Motor neuron (in vitro differentiated cells): Measurements from ENCODE around the gene CIB1. TPM values are rescaled to one million over a fixed set of nuclear protein-coding genes. Genes with fewer than 3 reads are reported as not detected.
A peak's percentile ranks its signal among the peaks of the same experiment; 100 is the strongest.
"Not testable (repeated sequence)": the region's sequence is repeated elsewhere in the genome, so short reads cannot be mapped to it uniquely, and the experiment has no call there.

ENCODE experiments used
- ATAC-seq, 8 experiments: fragments of 200-7000 bp; cut with Tn5 transposase; replicated peaks in 6 of 8; 2 replicates each; pipeline ENCODE4 v1.8.0; 2021; ENCODE audit warnings: mild to moderate bottlenecking in 8 of 8, moderate library complexity in 8 of 8
- H3K27ac ChIP-seq, 2 donors: fragments of 250-450 bp; sonication (Bioruptor Pico); 2 replicates each; pipeline ENCODE4 v1.9.0; 2021; ENCODE audit warnings: antibody characterized with exemption in 2 of 2, mild to moderate bottlenecking in 2 of 2, moderate library complexity in 1 of 2
- H3K4me1 ChIP-seq, 2 donors: fragments of 250-450 bp; sonication (Bioruptor Pico); replicated peaks in 1 of 2; 2 replicates each; pipeline ENCODE4 v1.6.1; 2021; ENCODE audit warnings: antibody characterized with exemption in 2 of 2, mild to moderate bottlenecking in 2 of 2, moderate library complexity in 1 of 2
- H3K4me3 ChIP-seq, 5 donors: fragments of 250-450 bp; sonication (Bioruptor Pico); 2 replicates each; pipeline ENCODE4 v1.9.0; 2021; ENCODE audit warnings: antibody characterized with exemption in 5 of 5, mild to moderate bottlenecking in 5 of 5, moderate library complexity in 4 of 5
- WGBS, 10 experiments: fragments of 450-650 bp; shearing (Covaris generic); methylation state at CpG; one replicate each; pipeline ENCODE4 v1.0.0; 2022; 5-methylcytosine and 5-hydroxymethylcytosine counted together
- in situ Hi-C, 9 experiments: fragments of 400-800 bp; cut with MboI; loops; one replicate each; pipeline ENCODE4 v1.15.0; 2021; ENCODE audit warnings: low sequenced_read_pairs in 9 of 9, low pct_unique_long_range_greater_than_20kb in 2 of 9; ENCODE audit not compliant: unreplicated experiment in 9 of 9
- total RNA-seq, 8 experiments: library from RNA; unstranded; fragments of 300-600 nt; gene quantifications; 2 replicates each; pipeline versions ENCODE4 v1.2.3 to v1.2.4, GENCODE V29; 2022

Gene CIB1
- total RNA-seq, result 10 to 100 TPM; 12.6 to 61.8 (median 38.8) TPM

GRCh38 chr15:90233387-90234095 lies at the start of gene CIB1:
CIB1 (minus strand) TSS chr15:90233941; CDS start chr15:90233885, 56 bp downstream.
- H3K27ac ChIP-seq, result peak within 1 kb of the TSS; percentile 56 to 83
- in situ Hi-C loops, result no loop called here
- peak within 1 kb of the TSS; percentile 56 to 88 (median 59) for H3K4me3 ChIP-seq
- ATAC-seq, result peak; percentile 72 to 95 (median 93)
- 0% methylated on average over 1 to 4 of the region's 63 CpGs; no CpG with 5 or more reads in 6 of the 10 experiments for WGBS, 10 experiments
- peaks cover 3 to 4% of the 10 kb centered on the region in 2 donors for H3K4me1 ChIP-seq

GRCh38 chr15:90281637-90282036 lies 47.9 kb upstream of the CIB1 start:
- 30 to 90% (median 78%) methylated on average over 1 to 5 of the region's 6 CpGs; no CpG with 5 or more reads in 4 of the 10 experiments for WGBS, 10 experiments
- H3K4me1 ChIP-seq, ATAC-seq, H3K27ac ChIP-seq, H3K4me3 ChIP-seq, in situ Hi-C loops: not testable (repeated sequence)

- H3K27ac ChIP-seq, H3K4me1 ChIP-seq, in situ Hi-C loops, ATAC-seq, H3K4me3 ChIP-seq: not testable (repeated sequence)
- WGBS, 10 experiments, result 79 to 100% (median 95%) methylated on average over 1 to 5 of the region's 5 CpGs; no CpG with 5 or more reads in 1 of the 10 experiments
Measured at GRCh38 chr15:90280743-90281142, 47.0 kb upstream of the CIB1 start.

DNA sequence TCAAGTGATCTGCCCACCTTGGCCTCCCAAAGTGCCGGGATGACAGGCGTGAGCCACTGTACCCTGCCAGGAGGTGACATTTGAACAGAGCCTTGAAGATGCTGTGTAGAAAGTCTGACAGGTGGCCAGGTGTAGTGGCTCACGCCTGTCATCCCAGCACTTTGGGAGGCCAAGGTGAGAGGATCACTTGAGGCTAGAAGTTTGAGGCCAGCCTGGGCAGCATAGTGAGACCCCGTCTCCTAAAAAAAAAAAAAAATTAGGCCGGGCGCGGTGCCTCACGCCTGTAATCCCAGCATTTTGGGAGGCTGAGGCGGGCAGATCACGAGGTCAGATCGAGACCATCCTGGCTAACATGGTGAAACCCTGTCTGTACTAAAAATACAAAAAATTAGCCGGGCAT lies 44.7 kb upstream of the CIB1 start:
- WGBS, 10 experiments, result 97 to 100% (median 98%) methylated on average over 5 to 9 of the region's 12 CpGs; no CpG with 5 or more reads in 7 of the 10 experiments
- in situ Hi-C loops, H3K4me3 ChIP-seq, H3K4me1 ChIP-seq, H3K27ac ChIP-seq, ATAC-seq: not testable (repeated sequence)

DNA sequence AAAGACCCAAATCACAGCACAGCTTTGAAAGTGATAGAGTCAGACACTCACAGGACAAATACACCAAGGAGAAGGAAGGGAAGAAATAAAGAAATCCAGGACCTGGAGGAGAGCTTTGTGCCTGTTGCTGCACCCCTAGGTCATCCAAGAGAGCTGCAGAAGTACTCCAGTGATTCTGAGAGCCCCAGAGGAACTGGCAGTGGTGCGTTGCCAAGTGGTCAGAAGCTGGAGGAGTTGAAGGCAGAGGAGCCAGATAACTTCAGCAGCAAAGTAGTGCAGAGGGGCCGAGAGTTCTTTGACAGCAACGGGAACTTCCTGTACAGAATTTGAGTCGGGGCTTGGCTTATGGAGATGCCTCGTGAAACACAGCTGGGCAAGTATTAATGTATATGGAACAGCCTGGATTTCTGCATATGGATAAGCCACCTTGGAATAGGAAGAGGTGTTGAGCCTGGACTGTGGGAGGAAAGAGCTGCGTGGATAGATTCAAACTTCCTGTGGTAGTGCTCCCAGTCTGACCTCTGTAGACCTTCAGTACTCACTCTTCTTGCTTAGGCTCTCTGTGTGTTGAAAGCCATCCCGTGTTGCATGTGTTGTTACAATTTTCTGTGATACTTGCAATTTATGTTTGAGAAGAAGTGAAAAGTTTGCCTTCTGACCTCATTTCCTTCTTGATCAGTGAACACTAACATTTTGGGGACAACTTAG lies 37.9 kb upstream of the CIB1 start:
- Histone ChIP-seq H3K4me1 (peaks cover 18 to 34% of the 10 kb centered on the region in 2 donors), H3K27ac (no peak overlapping the region), H3K4me3 (no peak overlapping the region)
- 60 to 100% (median 87%) methylated on average over 2 to 6 of the region's 7 CpGs; no CpG with 5 or more reads in 2 of the 10 experiments for WGBS, 10 experiments
- ATAC-seq, result peak in 1 of 8 experiments; percentile 42
- in situ Hi-C loops, result no loop called here

- ATAC-seq, result no peak
- Histone ChIP-seq H3K4me1 (peaks cover 18 to 34% of the 10 kb centered on the region in 2 donors), H3K27ac (no peak overlapping the region), H3K4me3 (no peak overlapping the region)
- 40 to 100% (median 100%) methylated on average over 1 to 8 of the region's 10 CpGs for WGBS, 10 experiments
- in situ Hi-C loops, result no loop called here
Measured at GRCh38 chr15:90270502-90271150, 36.9 kb upstream of the CIB1 start.

- H3K4me3 ChIP-seq, result peak overlapping the region; percentile 0 to 11 (median 4)
- peaks cover 24 to 40% of the 10 kb centered on the region in 2 donors for H3K4me1 ChIP-seq
- in situ Hi-C loops, result no loop called here
- H3K27ac ChIP-seq, result no peak overlapping the region
- 0 to 67% (median 24%) methylated on average over 1 of the region's 1 CpG; no CpG with 5 or more reads in 4 of the 10 experiments for WGBS, 10 experiments
- no peak for ATAC-seq
Measured at GRCh38 chr15:90268415-90268814, 34.7 kb upstream of the CIB1 start.

GRCh38 chr15:90266485-90266884 lies 32.7 kb upstream of the CIB1 start:
- in situ Hi-C loops, result no loop called here

GRCh38 chr15:90266061-90266431 lies 32.3 kb upstream of the CIB1 start:
- in situ Hi-C loops, result no loop called here
- WGBS, 10 experiments, result 0 to 7% (median 0%) methylated on average over 1 to 10 of the region's 16 CpGs; no CpG with 5 or more reads in 2 of the 10 experiments

More at GRCh38 chr15:90266485-90266884, 32.7 kb upstream of the CIB1 start:
- WGBS, 10 experiments, result 0 to 35% (median 8%) methylated on average over 1 to 15 of the region's 15 CpGs
- peak overlapping the region; percentile 81 to 99 (median 91) for H3K4me3 ChIP-seq
- ATAC-seq, result peak in 2 of 8 experiments; percentile 1 to 5
- H3K4me1 ChIP-seq, result peaks cover 24 to 40% of the 10 kb centered on the region in 2 donors
- H3K27ac ChIP-seq, result peak overlapping the region in 1 of 2 donors; percentile 99

DNA sequence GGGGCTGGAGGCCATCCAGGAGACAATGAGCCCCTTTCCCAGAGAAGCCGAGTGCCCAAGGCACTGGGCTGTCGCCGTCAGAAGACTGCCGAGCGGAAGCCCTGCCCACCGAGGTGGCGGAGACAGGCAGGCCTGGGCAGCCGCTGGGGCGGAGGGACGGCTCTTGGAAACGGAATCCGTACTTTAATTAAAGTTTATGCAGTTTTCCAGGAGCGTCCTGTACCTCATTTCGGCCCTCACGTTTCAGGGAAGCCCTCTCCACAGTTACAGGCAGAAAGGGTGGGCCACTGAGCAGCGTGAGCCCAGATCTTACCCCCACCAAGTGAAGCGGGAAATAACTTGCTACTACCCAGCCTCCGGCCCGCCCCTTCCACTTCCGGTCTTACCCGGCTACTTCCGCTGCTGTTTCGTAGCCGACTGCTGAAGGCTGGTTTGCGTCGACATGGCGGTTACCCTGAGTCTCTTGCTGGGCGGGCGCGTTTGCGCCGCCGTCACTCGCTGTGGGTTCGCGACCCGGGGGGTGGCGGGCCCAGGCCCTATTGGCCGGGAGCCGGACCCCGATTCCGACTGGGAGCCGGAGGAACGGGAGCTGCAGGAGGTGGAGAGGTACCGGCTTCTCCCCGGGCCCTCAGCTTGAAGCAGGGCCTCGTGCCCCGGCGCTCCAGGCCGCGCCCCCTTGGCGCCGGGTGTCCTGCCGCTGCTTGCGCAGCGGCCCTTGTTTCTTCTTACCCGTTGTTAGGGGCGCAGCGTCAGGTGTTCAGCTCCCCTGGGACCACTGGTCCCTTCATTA lies 31.7 kb upstream of the CIB1 start, which contains the start of gene NGRN:
Gene NGRN, plus strand, starts transcription at position 402 of the 790 bp plus-strand sequence. Its CDS starts 41 bp downstream, at position 443.
- peak; percentile 87 to 95 (median 94) for ATAC-seq
- 0 to 3% (median 0%) methylated on average over 1 to 18 of the region's 59 CpGs; no CpG with 5 or more reads in 3 of the 10 experiments for WGBS, 10 experiments
- Histone ChIP-seq H3K4me3 (peak within 1 kb of the TSS; percentile 81 to 99 (median 91)), H3K4me1 (peaks cover 24 to 40% of the 10 kb centered on the region in 2 donors), H3K27ac (peak within 1 kb of the TSS; percentile 98 to 99)
- in situ Hi-C loops, result no loop called here

More at GRCh38 chr15:90266061-90266431, 32.3 kb upstream of the CIB1 start:
- ATAC-seq, result peak; percentile 1 to 40 (median 9)
- peak overlapping the region; percentile 81 to 99 (median 91) for H3K4me3 ChIP-seq
- H3K4me1 ChIP-seq, result peaks cover 24 to 40% of the 10 kb centered on the region in 2 donors
- H3K27ac ChIP-seq, result peak overlapping the region; percentile 98 to 99

- ATAC-seq, result no peak
- in situ Hi-C loops, result no loop called here
- Histone ChIP-seq H3K27ac (peak overlapping the region; percentile 98 to 99), H3K4me1 (peaks cover 24 to 35% of the 10 kb centered on the region in 2 donors), H3K4me3 (peak overlapping the region; percentile 81 to 99 (median 91))
- 0 to 82% (median 60%) methylated on average over 1 to 3 of the region's 4 CpGs; no CpG with 5 or more reads in 3 of the 10 experiments for whole genome bisulfite sequencing, 10 experiments
Measured at GRCh38 chr15:90264671-90265070, 30.9 kb upstream of the CIB1 start.

DNA sequence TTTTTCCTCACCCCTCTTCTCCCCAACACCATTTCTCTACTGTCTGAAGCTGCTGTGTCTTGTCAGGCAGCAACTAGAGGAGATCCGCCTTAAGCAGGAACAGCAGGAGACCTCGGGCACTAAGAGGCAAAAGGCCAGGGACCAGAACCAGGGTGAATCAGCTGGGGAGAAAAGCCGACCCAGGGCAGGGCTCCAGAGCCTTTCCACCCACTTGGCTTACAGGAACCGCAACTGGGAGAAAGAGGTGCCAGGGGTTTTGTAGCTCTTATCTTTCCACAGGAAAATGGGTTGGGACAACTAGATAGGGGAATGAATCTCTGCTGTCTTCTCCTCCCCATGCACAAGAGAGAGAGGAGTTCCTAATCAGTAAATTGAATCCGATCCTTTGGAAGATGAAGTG lies 28.7 kb upstream of the CIB1 start:
- in situ Hi-C loops, result no loop called here
- Histone ChIP-seq H3K4me1 (peaks cover 12 to 14% of the 10 kb centered on the region in 2 donors), H3K27ac (no peak overlapping the region), H3K4me3 (no peak overlapping the region)
- ATAC-seq, result no peak
- 51 to 89% (median 67%) methylated on average over 1 to 5 of the region's 5 CpGs; no CpG with 5 or more reads in 3 of the 10 experiments for WGBS, 10 experiments
